Measurements from ENCODE around the gene JPH4. TPM values are rescaled to one million over a fixed set of nuclear protein-coding genes. Genes with fewer than 3 reads are reported as not detected.

Gene JPH4
- total RNA-seq, 1 experiment from 2014 or later, result 50.1 TPM

DNA sequence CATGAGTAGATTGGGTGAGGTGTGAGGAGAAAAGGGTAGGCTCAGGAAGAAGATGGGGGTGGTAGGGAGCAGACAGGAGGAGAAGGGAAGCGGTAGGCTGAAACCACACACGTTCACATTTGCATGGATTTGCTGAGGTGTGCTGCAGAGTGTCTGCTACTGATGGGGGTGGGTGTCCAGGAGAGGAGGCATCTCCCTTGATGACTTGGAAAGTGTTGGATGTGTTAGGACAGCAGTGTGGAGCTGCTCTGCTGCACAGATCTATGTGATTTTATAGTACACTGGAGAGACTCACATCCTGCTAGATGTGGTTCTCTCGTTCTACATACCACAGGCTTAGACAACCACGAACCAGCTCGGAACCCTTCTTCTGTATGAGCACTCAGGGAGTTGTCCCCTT, 36.3 kb downstream of the JPH4 start:
- Mint-ChIP-seq H3K4me1 (peaks cover 39% of the 10 kb centered on the region), H3K9me3 (no peaks in the 10 kb centered on the region), H3K4me3 (no peak overlapping the region), H3K36me3 (peaks cover 12% of the 10 kb centered on the region), H3K27ac (peak overlapping the region; percentile 85), H3K27me3 (ENCODE audit: low read depth) (no peaks in the 10 kb centered on the region)
- CTCF ChIA-PET, result interaction anchor here (1.4 to 7.8 kb wide), 4 partner anchors 11 to 58 kb away, joined by 5 to 181 read pairs (median 54); no protein-coding TSS in a partner anchor
- TF ChIP-seq, protein P1, sequence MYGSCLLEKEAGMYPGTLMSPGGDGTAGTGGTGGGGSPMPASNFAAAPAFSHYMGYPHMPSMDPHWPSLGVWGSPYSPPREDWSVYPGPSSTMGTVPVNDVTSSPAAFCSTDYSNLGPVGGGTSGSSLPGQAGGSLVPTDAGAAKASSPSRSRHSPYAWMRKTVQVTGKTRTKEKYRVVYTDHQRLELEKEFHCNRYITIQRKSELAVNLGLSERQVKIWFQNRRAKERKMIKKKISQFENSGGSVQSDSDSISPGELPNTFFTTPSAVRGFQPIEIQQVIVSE (CRISPR knock-in tag; IDR thresholded peaks at IDR 0.05; ENCODE audit: borderline replicate concordance), result no peak
- no peak for TF ChIP-seq TEAD1 (CRISPR knock-in tag; IDR thresholded peaks at IDR 0.05)
- TF ChIP-seq, protein P2, sequence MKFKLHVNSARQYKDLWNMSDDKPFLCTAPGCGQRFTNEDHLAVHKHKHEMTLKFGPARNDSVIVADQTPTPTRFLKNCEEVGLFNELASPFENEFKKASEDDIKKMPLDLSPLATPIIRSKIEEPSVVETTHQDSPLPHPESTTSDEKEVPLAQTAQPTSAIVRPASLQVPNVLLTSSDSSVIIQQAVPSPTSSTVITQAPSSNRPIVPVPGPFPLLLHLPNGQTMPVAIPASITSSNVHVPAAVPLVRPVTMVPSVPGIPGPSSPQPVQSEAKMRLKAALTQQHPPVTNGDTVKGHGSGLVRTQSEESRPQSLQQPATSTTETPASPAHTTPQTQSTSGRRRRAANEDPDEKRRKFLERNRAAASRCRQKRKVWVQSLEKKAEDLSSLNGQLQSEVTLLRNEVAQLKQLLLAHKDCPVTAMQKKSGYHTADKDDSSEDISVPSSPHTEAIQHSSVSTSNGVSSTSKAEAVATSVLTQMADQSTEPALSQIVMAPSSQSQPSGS (CRISPR knock-in tag; IDR thresholded peaks at IDR 0.05; ENCODE audit: borderline replicate concordance, low read depth), result no peak
- no peak for TF ChIP-seq ESRRA (CRISPR knock-in tag; IDR thresholded peaks at IDR 0.05; ENCODE audit: borderline replicate concordance)
- ATAC-seq, result no peak
- POLR2A ChIA-PET, result interaction anchor here (0.7 kb wide), 2 partner anchors 8 to 9 kb away, joined by 3 read pairs; partner anchors contain the start of gene ZFHX2
- DNase-seq (ENCODE audit: low spot score), result no peak

- Mint-ChIP-seq H3K4me1 (peaks cover 55% of the 10 kb centered on the region), H3K4me3 (no peak overlapping the region), H3K27me3 (ENCODE audit: low read depth) (no peaks in the 10 kb centered on the region), H3K27ac (peak overlapping the region; percentile 100), H3K36me3 (peaks cover 18% of the 10 kb centered on the region), H3K9me3 (no peaks in the 10 kb centered on the region)
- TF ChIP-seq GABPB1 (CRISPR knock-in tag; IDR thresholded peaks at IDR 0.05) (0 out of 2 replicates have a peak, but pooled peaks have one; percentile 7), ZNF232 (CRISPR knock-in tag; IDR thresholded peaks at IDR 0.05) (no peak)
- ChIA-PET POLR2A (interaction anchor here (0.6 to 5.5 kb wide), 7 partner anchors 9 to 219 kb away, joined by 3 to 102 read pairs (median 49); partner anchors contain the start of genes PABPN1, THTPA and ZFHX2), CTCF (interaction anchor here (1.0 to 7.8 kb wide), 11 partner anchors 9 to 62 kb away, joined by 3 to 181 read pairs (median 14); no protein-coding TSS in a partner anchor)
- DNase-seq (ENCODE audit: low spot score) (no peak), ATAC-seq (no peak)
These were observed 38.5 kb downstream of the JPH4 start for GRCh38 chr14:23540141-23540469.

DNA sequence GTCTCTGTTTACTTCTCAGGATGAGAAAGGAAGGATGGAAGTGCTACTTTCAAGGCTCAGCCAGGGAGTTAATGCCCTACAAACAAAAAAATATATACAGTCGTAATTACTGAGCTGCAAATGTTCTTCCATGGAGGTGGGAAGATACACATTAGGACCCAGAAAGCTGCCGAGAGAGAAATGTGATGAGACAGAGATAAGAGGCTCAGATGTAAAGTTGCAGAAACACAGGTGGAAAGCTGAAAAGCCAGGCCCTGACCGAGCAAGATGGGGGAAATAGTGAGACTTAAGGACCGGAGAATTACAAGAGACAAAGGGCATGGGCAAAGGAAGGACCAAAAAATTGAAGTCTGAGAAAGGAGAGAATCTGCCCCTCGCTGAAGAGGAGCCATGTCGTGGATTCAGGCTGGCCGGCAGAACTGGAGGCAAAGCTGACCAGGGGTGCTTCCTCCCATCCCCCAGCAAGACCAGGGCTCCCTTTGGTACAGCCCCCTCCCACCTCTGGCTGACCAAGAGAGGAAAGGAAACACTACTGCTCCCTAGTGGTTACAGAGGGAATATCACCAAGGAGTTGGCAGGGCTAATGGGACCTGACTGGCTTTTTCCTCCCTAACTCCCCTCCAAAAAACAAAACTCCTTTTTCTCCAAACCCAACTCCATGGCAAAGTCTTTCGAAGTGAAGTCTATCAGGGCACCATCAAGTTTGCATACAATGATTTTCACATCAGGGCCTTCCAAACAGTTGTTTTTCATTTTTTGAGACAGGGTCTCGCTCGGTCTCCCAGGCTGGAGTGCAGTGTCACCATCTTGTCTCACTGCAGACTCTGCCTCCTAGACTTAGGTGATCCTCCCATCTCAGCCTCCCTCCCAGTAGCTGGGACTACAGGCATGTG, 39.1 kb downstream of the JPH4 start:
- CTCF ChIA-PET, result interaction anchor here (0.5 to 7.8 kb wide), 19 partner anchors 10 to 968 kb away, joined by 3 to 181 read pairs (median 6); partner anchors contain the start of genes AP1G2, NGDN and ZFHX2
- ATAC-seq, result peak; percentile 22
- H3K4me3 Mint-ChIP-seq, result peak overlapping the region; percentile 83
- H3K9me3 Mint-ChIP-seq, result no peaks in the 10 kb centered on the region
- no peaks in the 10 kb centered on the region for H3K27me3 Mint-ChIP-seq (ENCODE audit: low read depth)
- peak; percentile 77 for DNase-seq (ENCODE audit: low spot score)
- H3K36me3 Mint-ChIP-seq, result peaks cover 23% of the 10 kb centered on the region
- POLR2A ChIA-PET, result interaction anchor here (0.6 to 5.5 kb wide), 11 partner anchors 9 to 219 kb away, joined by 3 to 102 read pairs (median 19); partner anchors contain the start of genes JPH4, PABPN1, THTPA and ZFHX2
- peak overlapping the region; percentile 100 for H3K27ac Mint-ChIP-seq
- H3K4me1 Mint-ChIP-seq, result peaks cover 57% of the 10 kb centered on the region
- TF ChIP-seq NR2C2 (CRISPR knock-in tag; IDR thresholded peaks at IDR 0.05), result no peak
- 0 out of 2 replicates have a peak, but pooled peaks have one; percentile 12 for TF ChIP-seq GABPB1 (CRISPR knock-in tag; IDR thresholded peaks at IDR 0.05)
- TF ChIP-seq CTCF (IDR thresholded peaks at IDR 0.05), result peak; percentile 83
- TF ChIP-seq NFE2L1 (CRISPR knock-in tag; IDR thresholded peaks at IDR 0.05), result peak; percentile 72; the same call in 1 of the 2 replicates
- TF ChIP-seq ZNF121 (CRISPR knock-in tag; IDR thresholded peaks at IDR 0.05), result no peak
- TF ChIP-seq SP1 (CRISPR knock-in tag; conservative IDR thresholded peaks at IDR 0.05), result peak; percentile 46; the same call in 1 of the 2 replicates
- TF ChIP-seq ZNF263 (CRISPR knock-in tag; IDR thresholded peaks at IDR 0.05; ENCODE audit: low read depth), result peak; percentile 6; the same call in 1 of the 2 replicates
- TF ChIP-seq, protein P1 (CRISPR knock-in tag; IDR thresholded peaks at IDR 0.05; ENCODE audit: borderline replicate concordance), result no peak
- 0 out of 2 replicates have a peak, but pooled peaks have one; percentile 53 for TF ChIP-seq MYBL2 (CRISPR knock-in tag; IDR thresholded peaks at IDR 0.05)
- TF ChIP-seq FOXP1 (CRISPR knock-in tag; IDR thresholded peaks at IDR 0.05; ENCODE audit: borderline replicate concordance), result peak; percentile 55; the same call in 1 of the 2 replicates
- TF ChIP-seq, protein P3, sequence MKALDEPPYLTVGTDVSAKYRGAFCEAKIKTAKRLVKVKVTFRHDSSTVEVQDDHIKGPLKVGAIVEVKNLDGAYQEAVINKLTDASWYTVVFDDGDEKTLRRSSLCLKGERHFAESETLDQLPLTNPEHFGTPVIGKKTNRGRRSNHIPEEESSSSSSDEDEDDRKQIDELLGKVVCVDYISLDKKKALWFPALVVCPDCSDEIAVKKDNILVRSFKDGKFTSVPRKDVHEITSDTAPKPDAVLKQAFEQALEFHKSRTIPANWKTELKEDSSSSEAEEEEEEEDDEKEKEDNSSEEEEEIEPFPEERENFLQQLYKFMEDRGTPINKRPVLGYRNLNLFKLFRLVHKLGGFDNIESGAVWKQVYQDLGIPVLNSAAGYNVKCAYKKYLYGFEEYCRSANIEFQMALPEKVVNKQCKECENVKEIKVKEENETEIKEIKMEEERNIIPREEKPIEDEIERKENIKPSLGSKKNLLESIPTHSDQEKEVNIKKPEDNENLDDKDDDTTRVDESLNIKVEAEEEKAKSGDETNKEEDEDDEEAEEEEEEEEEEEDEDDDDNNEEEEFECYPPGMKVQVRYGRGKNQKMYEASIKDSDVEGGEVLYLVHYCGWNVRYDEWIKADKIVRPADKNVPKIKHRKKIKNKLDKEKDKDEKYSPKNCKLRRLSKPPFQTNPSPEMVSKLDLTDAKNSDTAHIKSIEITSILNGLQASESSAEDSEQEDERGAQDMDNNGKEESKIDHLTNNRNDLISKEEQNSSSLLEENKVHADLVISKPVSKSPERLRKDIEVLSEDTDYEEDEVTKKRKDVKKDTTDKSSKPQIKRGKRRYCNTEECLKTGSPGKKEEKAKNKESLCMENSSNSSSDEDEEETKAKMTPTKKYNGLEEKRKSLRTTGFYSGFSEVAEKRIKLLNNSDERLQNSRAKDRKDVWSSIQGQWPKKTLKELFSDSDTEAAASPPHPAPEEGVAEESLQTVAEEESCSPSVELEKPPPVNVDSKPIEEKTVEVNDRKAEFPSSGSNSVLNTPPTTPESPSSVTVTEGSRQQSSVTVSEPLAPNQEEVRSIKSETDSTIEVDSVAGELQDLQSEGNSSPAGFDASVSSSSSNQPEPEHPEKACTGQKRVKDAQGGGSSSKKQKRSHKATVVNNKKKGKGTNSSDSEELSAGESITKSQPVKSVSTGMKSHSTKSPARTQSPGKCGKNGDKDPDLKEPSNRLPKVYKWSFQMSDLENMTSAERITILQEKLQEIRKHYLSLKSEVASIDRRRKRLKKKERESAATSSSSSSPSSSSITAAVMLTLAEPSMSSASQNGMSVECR (CRISPR knock-in tag; IDR thresholded peaks at IDR 0.05; ENCODE audit: borderline replicate concordance), result no peak
- TF ChIP-seq ZNF138 (CRISPR knock-in tag; conservative IDR thresholded peaks at IDR 0.05), result no peak
- TF ChIP-seq, protein P4, sequence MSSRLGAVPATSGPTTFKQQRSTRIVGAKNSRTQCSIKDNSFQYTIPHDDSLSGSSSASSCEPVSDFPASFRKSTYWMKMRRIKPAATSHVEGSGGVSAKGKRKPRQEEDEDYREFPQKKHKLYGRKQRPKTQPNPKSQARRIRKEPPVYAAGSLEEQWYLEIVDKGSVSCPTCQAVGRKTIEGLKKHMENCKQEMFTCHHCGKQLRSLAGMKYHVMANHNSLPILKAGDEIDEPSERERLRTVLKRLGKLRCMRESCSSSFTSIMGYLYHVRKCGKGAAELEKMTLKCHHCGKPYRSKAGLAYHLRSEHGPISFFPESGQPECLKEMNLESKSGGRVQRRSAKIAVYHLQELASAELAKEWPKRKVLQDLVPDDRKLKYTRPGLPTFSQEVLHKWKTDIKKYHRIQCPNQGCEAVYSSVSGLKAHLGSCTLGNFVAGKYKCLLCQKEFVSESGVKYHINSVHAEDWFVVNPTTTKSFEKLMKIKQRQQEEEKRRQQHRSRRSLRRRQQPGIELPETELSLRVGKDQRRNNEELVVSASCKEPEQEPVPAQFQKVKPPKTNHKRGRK (CRISPR knock-in tag; IDR thresholded peaks at IDR 0.05; ENCODE audit: borderline replicate concordance), result 0 out of 2 replicates have a peak, but pooled peaks have one; percentile 27

All from WTC11 (cell line).